ENCODE data around the gene SLC19A1.
"Not testable (repeated sequence)": the region's sequence is repeated elsewhere in the genome, so short reads cannot be mapped to it uniquely, and the experiment has no call there.

Gene SLC19A1

GRCh38 chr21:45533361-45533845 lies 8.8 kb downstream of the SLC19A1 start:
- DNase-seq (ENCODE audit: low spot score): no peak

DNA sequence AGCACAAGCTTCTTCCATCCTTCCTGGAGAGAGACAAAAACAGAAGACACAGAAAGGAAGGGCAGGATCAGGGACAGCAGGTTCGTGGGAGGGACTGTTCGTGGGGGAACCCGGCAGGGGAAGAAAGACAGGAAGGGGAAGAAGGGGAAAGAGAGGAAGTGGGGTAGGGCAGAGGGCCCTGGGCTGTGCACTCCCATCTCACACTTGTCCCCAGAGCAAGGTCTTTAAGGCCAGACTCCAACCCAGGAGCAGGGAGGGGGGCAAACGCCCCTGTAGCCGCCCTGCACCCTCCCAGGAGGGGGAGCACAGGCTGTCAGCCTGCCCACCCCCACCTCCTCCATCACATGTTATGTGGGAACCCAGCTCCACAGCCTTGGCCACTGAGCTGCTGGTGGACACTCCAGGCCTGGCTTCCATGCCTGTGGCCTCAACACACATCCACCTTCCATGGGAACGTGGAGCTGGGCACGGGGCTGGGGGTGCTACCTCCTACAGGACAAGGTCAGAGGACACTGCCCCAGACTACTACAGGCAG lies 9.3 kb downstream of the SLC19A1 start:
- no peak for DNase-seq (ENCODE audit: low spot score)

GRCh38 chr21:45531393-45532215 lies 10.6 kb downstream of the SLC19A1 start:
- no peak for DNase-seq (ENCODE audit: low spot score)

GRCh38 chr21:45531114-45531392 lies 11.2 kb downstream of the SLC19A1 start:
- not testable (repeated sequence) for DNase-seq (ENCODE audit: low spot score)

- DNase-seq (ENCODE audit: low spot score): no peak
Measured at GRCh38 chr21:45530423-45531113, 11.7 kb downstream of the SLC19A1 start.

GRCh38 chr21:45529785-45530422 lies 12.3 kb downstream of the SLC19A1 start:
- no peak for DNase-seq (ENCODE audit: low spot score)

GRCh38 chr21:45528981-45529784 lies 13.1 kb downstream of the SLC19A1 start:
- no peak for DNase-seq (ENCODE audit: low spot score)

GRCh38 chr21:45528028-45528705 lies 14.1 kb downstream of the SLC19A1 start:
- DNase-seq (ENCODE audit: low spot score): no peak

DNA sequence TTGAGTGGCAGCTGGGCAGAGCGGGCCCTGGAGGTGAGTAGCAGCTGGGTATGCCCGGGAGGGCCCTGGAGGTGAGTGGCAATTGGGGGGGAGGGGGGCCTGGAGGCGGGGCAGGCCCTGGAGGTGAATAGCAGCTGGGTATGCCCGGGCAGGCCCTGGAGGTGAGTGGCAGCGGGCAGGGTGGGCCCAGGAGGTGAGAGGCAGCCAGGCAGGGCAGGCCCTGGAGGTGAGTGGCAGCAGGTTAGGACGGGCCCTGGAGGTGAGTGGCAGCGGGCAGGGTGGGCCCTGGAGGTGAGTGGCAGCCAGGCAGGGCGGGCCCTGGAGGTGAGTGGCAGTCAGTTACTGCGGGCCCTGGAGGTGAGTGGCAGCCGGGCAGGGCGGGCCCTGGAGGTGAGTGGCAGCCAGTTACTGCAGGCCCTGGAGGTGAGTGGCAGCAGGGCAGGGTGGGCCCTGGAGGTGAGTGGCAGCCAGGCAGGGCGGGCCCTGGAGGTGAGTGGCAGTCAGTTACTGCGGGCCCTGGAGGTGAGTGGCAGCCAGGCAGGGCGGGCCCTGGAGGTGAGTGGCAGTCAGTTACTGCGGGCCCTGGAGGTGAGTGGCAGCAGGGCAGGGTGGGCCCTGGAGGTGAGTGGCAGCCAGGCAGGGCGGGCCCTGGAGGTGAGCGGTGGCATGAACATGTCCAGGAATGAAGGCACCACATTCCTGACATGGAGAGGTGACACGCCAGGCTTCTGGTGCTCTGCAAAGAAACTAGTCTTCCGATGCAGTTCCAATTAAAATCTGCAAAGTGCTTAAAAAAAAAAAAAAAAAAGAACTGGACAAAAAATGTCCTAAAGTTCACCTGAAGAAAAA lies 14.9 kb downstream of the SLC19A1 start:
- DNase-seq (ENCODE audit: low spot score): not testable (repeated sequence)

- DNase-seq (ENCODE audit: low spot score): no peak
Measured at GRCh38 chr21:45525910-45526306, 16.3 kb downstream of the SLC19A1 start.

GRCh38 chr21:45525153-45525909 lies 16.9 kb downstream of the SLC19A1 start:
- no peak for DNase-seq (ENCODE audit: low spot score)

- no peak for DNase-seq (ENCODE audit: low spot score)
Measured at GRCh38 chr21:45524756-45525152, 17.5 kb downstream of the SLC19A1 start.

GRCh38 chr21:45523411-45524101 lies 18.7 kb downstream of the SLC19A1 start:
- no peak for DNase-seq (ENCODE audit: low spot score)

DNA sequence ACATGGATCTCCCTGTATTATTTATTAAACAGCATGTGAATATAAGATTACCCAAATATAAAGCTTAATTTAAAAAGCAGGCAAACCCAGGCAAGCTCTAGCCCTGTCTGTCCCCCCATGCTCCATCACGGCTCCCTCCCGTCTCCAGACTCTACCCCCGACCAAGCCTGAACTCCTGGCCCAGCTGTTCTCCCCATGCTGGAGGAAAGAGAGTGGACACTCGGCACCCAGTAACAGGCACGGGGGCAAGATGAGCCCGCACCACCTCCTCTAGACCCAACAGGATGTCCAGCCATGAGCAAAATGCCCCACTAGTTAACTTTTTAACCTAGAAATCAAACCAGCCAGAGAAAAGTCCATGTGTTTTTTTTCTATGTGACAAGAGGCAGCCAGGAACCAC lies 19.3 kb downstream of the SLC19A1 start:
- no peak for DNase-seq (ENCODE audit: low spot score)

DNA sequence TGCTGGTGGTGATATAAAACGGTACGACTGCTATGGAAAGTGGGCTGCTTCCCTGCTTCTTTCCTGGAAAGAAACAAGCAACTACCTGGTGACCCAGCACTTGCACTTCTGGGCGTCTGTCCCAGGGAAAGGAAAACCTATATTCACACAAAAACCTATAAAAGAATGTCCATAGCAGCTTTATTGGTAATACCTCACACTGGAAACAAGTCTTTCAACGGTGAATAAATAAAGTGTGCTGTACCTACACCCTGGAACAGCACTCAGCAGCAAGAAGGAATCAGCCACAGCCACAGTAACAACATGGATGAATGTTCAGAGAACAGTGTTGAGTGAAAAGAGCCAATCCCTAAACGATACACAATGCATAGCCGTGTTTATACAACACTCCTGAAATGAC lies 19.9 kb downstream of the SLC19A1 start:
- DNase-seq (ENCODE audit: low spot score): no peak

- DNase-seq (ENCODE audit: low spot score): no peak
Measured at GRCh38 chr21:45521241-45521640, 21.0 kb downstream of the SLC19A1 start.

- DNase-seq (ENCODE audit: low spot score): no peak
Measured at GRCh38 chr21:45519182-45519581, 23.1 kb downstream of the SLC19A1 start.

DNA sequence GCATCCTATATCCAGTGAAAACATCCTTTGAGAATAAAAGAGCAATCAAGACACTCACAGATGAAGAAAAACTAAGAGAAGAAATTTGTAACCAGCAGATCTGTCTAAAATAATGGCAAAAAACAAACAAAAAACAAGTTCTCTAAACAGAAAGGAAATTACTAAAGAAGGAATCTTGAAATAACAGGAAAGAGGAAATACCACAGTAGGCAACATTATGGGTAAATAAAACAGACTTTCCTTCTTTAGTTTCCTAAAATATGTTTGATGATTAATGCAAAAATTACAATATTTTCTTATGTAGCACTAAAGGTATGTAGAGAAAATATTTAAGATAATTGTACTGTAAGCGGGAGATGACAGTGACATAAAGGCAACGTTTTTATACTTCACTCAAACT lies 23.5 kb downstream of the SLC19A1 start:
- no peak for DNase-seq (ENCODE audit: low spot score)
